Measurements from ENCODE around the gene KRT2. TPM values are rescaled to one million over a fixed set of nuclear protein-coding genes. Genes with fewer than 3 reads are reported as not detected.

Gene KRT2
- total and polyA plus RNA-seq, 10 donors: 0.07 to 0.52 (median 0.34) TPM; not detected in 4

DNA sequence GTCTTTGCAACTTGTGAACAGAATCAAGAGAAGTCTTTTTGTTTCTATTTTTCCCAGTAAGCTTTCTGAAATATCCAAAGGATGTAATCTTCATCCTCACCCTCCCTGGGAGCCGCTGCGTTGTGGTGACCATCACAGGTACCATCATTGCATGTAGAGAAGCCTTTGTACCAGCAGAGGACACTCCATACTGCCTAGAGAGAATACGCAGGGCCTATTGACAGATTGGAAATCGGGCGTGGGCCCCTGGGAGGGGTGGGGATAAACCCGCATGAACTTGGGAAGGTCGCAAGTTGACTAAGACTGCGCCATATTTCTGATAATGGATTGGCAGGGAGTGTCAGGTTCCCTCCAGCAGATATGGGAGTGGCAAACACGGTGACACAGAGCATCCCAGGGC lies 15.5 kb upstream of the KRT2 start:
- Histone ChIP-seq H3K9me3 (no peaks in the 10 kb centered on the region), H3K4me1 (no peaks in the 10 kb centered on the region), H3K36me3 (no peaks in the 10 kb centered on the region), H3K27me3 (replicated peaks in 1 of 7) (peaks cover 0 to 20% (median 0%) of the 10 kb centered on the region in 7 donors), H3K4me3 (no peak overlapping the region), H3K27ac (no peak overlapping the region)
- intact Hi-C loops (cut with DNase I; ENCODE audit: low total_unique reads): no loop called here
- no peak for DNase-seq
- no peak for TF ChIP-seq POLR2A (IDR thresholded peaks at IDR 0.05)
- TF ChIP-seq, protein P1, sequence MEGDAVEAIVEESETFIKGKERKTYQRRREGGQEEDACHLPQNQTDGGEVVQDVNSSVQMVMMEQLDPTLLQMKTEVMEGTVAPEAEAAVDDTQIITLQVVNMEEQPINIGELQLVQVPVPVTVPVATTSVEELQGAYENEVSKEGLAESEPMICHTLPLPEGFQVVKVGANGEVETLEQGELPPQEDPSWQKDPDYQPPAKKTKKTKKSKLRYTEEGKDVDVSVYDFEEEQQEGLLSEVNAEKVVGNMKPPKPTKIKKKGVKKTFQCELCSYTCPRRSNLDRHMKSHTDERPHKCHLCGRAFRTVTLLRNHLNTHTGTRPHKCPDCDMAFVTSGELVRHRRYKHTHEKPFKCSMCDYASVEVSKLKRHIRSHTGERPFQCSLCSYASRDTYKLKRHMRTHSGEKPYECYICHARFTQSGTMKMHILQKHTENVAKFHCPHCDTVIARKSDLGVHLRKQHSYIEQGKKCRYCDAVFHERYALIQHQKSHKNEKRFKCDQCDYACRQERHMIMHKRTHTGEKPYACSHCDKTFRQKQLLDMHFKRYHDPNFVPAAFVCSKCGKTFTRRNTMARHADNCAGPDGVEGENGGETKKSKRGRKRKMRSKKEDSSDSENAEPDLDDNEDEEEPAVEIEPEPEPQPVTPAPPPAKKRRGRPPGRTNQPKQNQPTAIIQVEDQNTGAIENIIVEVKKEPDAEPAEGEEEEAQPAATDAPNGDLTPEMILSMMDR (IDR thresholded peaks at IDR 0.05 in 8 of 11, conservative IDR thresholded peaks at IDR 0.05 in 3 of 11): no peak
- WGBS, 5 donors: 78 to 86% (median 81%) methylated on average over 9 of the region's 9 CpGs

GRCh38 chr12:52666471-52666870 lies 14.5 kb upstream of the KRT2 start:
- 73 to 85% (median 82%) methylated on average over 3 of the region's 3 CpGs for WGBS, 5 donors
- no peaks in the 10 kb centered on the region for H3K4me1 ChIP-seq
- no peak for DNase-seq

GRCh38 chr12:52663420-52663819 lies 11.4 kb upstream of the KRT2 start:
- no peaks in the 10 kb centered on the region for H3K4me1 ChIP-seq
- no peak overlapping the region for H3K27ac ChIP-seq
- TF ChIP-seq, protein P1 (IDR thresholded peaks at IDR 0.05 in 8 of 11, conservative IDR thresholded peaks at IDR 0.05 in 3 of 11): no peak
- no peak for TF ChIP-seq POLR2AphosphoS5 (IDR thresholded peaks at IDR 0.05)
- TF ChIP-seq POLR2A (IDR thresholded peaks at IDR 0.05): no peak
- H3K36me3 ChIP-seq: no peaks in the 10 kb centered on the region
- intact Hi-C loops (cut with DNase I; ENCODE audit: low total_unique reads): no loop called here
- no peak overlapping the region for H3K4me3 ChIP-seq
- H3K9me3 ChIP-seq: no peaks in the 10 kb centered on the region
- peaks cover 0 to 24% (median 0%) of the 10 kb centered on the region in 7 donors for H3K27me3 ChIP-seq (replicated peaks in 1 of 7)
- no peak for DNase-seq

More at GRCh38 chr12:52666471-52666870, 14.5 kb upstream of the KRT2 start:
- Histone ChIP-seq H3K36me3 (no peaks in the 10 kb centered on the region), H3K9me3 (no peaks in the 10 kb centered on the region), H3K27ac (no peak overlapping the region), H3K4me3 (no peak overlapping the region), H3K27me3 (replicated peaks in 1 of 7) (peaks cover 0 to 24% (median 0%) of the 10 kb centered on the region in 7 donors)
- intact Hi-C loops (cut with DNase I; ENCODE audit: low total_unique reads): no loop called here
- TF ChIP-seq POLR2A (IDR thresholded peaks at IDR 0.05) (no peak), POLR2AphosphoS5 (IDR thresholded peaks at IDR 0.05) (no peak)
- TF ChIP-seq, protein P1 (IDR thresholded peaks at IDR 0.05 in 8 of 11, conservative IDR thresholded peaks at IDR 0.05 in 3 of 11): no peak

DNA sequence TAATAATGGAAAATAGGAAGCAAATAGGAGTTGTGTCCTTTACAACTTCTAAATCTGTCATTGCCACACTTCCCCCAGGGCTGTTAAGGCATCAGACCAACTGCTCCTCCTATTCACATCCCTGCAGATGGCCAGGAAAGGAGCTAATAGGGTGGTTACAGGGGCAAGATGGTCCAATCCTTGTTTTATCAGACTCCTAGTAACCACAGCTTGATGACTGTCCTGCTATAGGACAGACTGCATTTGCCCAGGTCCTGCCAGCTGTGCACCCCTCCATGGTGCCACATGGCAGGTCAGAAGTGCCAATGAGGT lies 10.9 kb upstream of the KRT2 start:
- intact Hi-C loops (cut with DNase I; ENCODE audit: low total_unique reads): no loop called here
- no peak overlapping the region for H3K4me3 ChIP-seq
- no peak overlapping the region for H3K27ac ChIP-seq
- TF ChIP-seq POLR2AphosphoS5 (IDR thresholded peaks at IDR 0.05): no peak
- TF ChIP-seq, protein P1 (IDR thresholded peaks at IDR 0.05 in 8 of 11, conservative IDR thresholded peaks at IDR 0.05 in 3 of 11): no peak
- no peaks in the 10 kb centered on the region for H3K9me3 ChIP-seq
- no peaks in the 10 kb centered on the region for H3K36me3 ChIP-seq
- H3K4me1 ChIP-seq: no peaks in the 10 kb centered on the region
- DNase-seq: no peak
- H3K27me3 ChIP-seq (replicated peaks in 1 of 7): peaks cover 0 to 24% (median 0%) of the 10 kb centered on the region in 7 donors

All from spleen (tissue), 11 donors.